Muscle of back (tissue), 11 donors: ENCODE results near the gene HOXA5. TPM values are rescaled to one million over a fixed set of nuclear protein-coding genes. Genes with fewer than 3 reads are reported as not detected.

Experiments used
- DNase-seq, 3 donors: peaks; one replicate each; pipeline versions ENCODE4 v3.0.0 to v3.0.0-alpha.2; 2013
- polyA plus RNA-seq, 10 donors: library from polyadenylated mRNA; unstranded; fragments of 120-200 nt; gene quantifications; one replicate each; pipeline ENCODE4 v1.2.1, GENCODE V29; 2013; ENCODE audit not compliant: insufficient read length in 10 of 10

The HOXA5 gene
- polyA plus RNA-seq, 10 donors, result 6.4 to 12.0 (median 7.9) TPM

DNA sequence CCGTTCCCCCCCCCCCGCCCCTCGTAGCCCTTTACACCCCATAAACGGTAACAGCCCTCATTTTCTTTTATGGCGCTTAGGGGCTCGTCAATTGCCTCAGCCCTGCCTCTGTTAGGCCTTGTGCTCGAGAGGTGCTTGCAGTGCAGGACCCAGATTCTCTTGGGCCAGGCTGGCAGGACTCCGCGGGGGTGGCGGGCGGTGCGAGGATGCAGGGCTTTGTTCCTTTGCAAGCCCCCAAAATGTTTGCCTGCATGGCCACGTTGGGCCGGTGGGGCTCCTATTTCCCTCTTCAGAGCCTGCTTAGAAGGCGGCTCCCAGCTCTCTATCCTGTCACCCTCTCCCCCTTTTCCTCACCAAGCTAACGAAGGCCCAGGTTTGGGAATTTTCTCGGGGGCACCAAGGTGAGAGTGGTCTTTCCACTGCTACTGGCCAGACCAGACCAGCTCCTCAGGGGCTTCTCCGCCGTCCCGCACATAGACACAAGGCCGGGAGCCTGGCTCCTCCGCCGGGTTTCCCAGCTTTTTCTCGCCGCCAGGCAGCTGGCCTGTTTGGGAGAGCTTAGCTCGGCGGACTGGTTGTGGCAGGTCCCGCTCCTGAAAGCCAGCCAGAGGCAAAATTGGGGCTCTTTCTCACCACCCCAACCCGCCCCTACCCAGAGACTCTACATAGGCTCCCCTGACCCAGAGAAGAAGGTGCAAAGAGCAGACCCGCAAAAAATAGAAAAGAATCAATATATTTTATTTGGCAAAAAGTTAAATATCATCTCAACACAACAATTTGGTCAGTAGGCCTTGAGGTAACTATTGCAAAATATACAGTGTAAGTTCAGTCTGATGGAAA is 18.5 kb upstream of the HOXA5 start:
- DNase-seq, result peak in 1 of 3 donors; percentile 86

GRCh38 chr7:27161214-27161720 is 17.8 kb upstream of the HOXA5 start:
- peak in 1 of 3 donors; percentile 41 for DNase-seq

- peak; percentile 88 to 97 (median 92) for DNase-seq
Observed at GRCh38 chr7:27160546-27161213, 17.2 kb upstream of the HOXA5 start.

- peak in 2 of 3 donors; percentile 32 to 76 for DNase-seq
Observed at GRCh38 chr7:27160145-27160545, 16.7 kb upstream of the HOXA5 start.

GRCh38 chr7:27159266-27160144 is 16.0 kb upstream of the HOXA5 start:
- no peak for DNase-seq

- DNase-seq, result no peak
Observed at GRCh38 chr7:27158436-27159265, 15.2 kb upstream of the HOXA5 start.

GRCh38 chr7:27157702-27158431 is 14.4 kb upstream of the HOXA5 start:
- DNase-seq, result no peak

GRCh38 chr7:27156916-27157701 is 13.6 kb upstream of the HOXA5 start:
- DNase-seq, result peak in 1 of 3 donors; percentile 75

GRCh38 chr7:27156508-27156898 is 13.0 kb upstream of the HOXA5 start, which contains the start of gene HOXA7:
TSS of gene HOXA7 (minus strand) at chr7:27156675. CDS start at chr7:27156545, 130 bp downstream.
- DNase-seq, result peak; percentile 83 to 96 (median 85)

DNA sequence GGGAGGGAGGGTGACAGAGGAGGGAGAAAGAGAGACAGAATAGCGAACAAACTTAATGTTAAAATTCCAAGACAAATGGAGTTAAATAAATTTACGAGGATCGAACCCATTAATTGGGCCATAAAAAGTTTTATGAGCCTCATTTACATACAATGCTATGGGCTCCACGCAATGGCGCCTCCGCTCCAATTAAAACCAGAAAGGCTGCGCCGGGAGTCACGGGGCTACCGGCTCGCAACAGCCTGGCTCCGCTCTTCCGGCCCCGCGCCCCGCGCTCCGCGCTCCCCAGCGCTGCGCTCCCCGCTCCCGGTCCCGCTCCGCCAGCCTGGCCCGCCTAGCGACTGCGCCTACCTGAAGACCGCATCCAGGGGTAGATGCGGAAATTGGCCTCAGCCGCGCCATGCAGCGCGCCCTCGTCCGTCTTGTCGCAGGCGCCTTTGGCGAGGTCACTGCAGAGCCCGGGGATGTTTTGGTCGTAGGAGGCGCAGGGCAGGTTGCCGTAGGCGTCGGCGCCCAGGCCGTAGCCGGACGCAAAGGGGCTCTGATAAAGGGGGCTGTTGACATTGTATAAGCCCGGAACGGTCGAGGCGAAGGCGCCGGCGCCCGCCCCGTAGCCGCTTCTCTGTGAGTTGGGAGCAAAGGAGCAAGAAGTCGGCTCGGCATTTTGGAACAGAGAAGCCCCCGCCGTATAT is 12.5 kb upstream of the HOXA5 start:
- DNase-seq, result peak in 2 of 3 donors; percentile 46 to 92

DNA sequence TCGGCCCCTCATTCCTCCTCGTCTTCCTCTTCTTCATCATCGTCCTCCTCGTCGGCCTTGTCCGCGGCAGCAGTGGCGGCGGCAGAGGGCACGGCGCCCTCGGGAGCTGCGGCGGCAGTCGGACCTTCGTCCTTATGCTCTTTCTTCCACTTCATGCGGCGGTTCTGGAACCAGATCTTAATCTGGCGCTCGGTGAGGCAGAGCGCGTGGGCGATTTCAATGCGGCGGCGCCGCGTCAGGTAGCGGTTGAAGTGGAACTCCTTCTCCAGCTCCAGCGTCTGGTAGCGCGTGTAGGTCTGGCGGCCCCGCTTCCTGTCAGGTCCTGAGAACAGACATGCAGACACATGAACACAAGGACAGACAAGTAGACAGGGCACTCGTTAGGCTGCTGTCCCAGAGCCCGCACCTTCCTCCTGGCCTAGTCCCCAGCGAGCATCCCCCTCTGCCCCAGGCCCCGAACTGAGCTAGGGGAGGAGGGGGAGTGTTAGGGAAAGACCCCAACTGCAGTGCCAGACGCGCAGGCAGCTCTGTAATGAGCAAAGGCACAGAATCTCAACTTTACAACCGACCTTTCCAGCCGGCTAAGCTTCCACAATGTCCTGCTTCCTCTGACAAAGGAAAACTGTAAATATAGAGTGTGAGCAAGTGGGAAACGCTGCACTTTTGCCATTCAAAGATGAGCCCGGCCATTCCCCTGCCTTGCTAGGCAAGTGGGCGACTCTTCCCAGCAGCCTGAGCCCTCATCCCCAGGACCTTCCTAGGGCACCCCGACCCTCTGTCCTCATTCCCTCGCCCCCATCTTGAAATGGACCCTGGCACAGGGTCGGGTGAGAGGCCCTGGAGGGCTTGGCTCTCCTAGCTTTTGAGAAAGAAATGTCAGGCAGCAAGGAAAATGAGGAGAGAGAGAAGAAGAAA is 11.7 kb upstream of the HOXA5 start:
- DNase-seq, result peak in 1 of 3 donors; percentile 66

DNA sequence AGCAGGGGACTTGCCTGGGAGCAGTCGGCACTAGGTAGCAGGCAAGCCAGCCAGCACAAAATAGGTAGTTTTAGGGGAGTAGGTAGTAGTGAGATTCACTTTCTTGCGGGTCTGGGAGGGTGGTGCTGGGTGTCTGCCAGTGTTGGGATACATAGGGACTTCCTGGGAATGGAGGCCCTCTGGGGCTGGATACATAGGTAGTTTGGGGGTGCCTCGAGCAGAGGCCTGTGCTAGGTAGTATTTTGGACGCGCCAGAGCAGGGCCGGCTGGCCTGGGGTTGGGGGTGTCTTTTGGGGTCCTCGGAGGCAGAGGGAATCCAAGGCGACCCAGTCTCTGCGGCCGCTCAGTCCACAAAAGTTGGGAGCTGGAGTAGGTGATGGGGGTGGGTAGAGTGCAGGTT is 10.9 kb upstream of the HOXA5 start:
- DNase-seq, result no peak

- no peak for DNase-seq
Observed at GRCh38 chr7:27153526-27153925, 10.0 kb upstream of the HOXA5 start.

GRCh38 chr7:27152816-27153442 is 9.4 kb upstream of the HOXA5 start:
- no peak for DNase-seq

GRCh38 chr7:27151931-27152815 is 8.7 kb upstream of the HOXA5 start, which contains the start of gene HOXA3:
TSS of gene HOXA3 (minus strand) at chr7:27152583. CDS start at chr7:27110640, 41,943 bp downstream.
- peak in 2 of 3 donors; percentile 76 to 94 for DNase-seq
